Lower leg skin (tissue), 3 donors: ENCODE data around the gene NOX4.

ENCODE experiments used
- CTCF ChIP-seq, 3 donors: fragments of 450-650 bp; IDR thresholded peaks; one replicate each; pipeline ENCODE4 v1.5.1; 2016; ENCODE audit warnings: antibody characterized with exemption in 3 of 3, mild to moderate bottlenecking in 3 of 3, moderate library complexity in 2 of 3
- POLR2A ChIP-seq, 2 donors: fragments of 450-650 bp; IDR thresholded peaks; one replicate each; pipeline ENCODE4 v1.6.1; 2016 to 2017; ENCODE audit warnings: antibody characterized with exemption in 2 of 2, mild to moderate bottlenecking in 1 of 2, moderate library complexity in 1 of 2

- TF ChIP-seq CTCF (IDR thresholded peaks at IDR 0.05) (no peak), POLR2A (IDR thresholded peaks at IDR 0.05) (no peak)
These were observed 2.3 kb upstream of the NOX4 start for GRCh38 chr11:89493431-89493830.
